Measurements from ENCODE around the gene TAB2. TPM values are rescaled to one million over a fixed set of nuclear protein-coding genes. Genes with fewer than 3 reads are reported as not detected.

TAB2 gene
- total RNA-seq, 2 donors from 2014 or later, result 25.7 to 26.2 TPM

- no peak for TF ChIP-seq POLR2A (IDR thresholded peaks at IDR 0.05)
- no peak for TF ChIP-seq CTCF (IDR thresholded peaks at IDR 0.05)
- 36 to 65% methylated on average over 1 of the region's 1 CpG for WGBS, 2 donors
- Histone ChIP-seq H3K36me3 (replicated peaks in 1 of 2; ENCODE audit: insufficient read depth in 1 of 2, low read depth in 2 of 2) (no peaks in the 10 kb centered on the region), H3K4me1 (peaks cover 29% of the 10 kb centered on the region), H3K9me3 (no peaks in the 10 kb centered on the region), H3K4me3 (no peak overlapping the region), H3K27me3 (no peaks in the 10 kb centered on the region), H3K27ac (no peak overlapping the region)
- ATAC-seq, result peak; percentile 69
- intact Hi-C loops (cut with DNase I), result no loop called here
- no peak for DNase-seq
Measured at GRCh38 chr6:149387779-149388512, 70.4 kb downstream of the TAB2 start.

- Histone ChIP-seq H3K36me3 (replicated peaks in 1 of 2; ENCODE audit: insufficient read depth in 1 of 2, low read depth in 2 of 2) (no peaks in the 10 kb centered on the region), H3K27ac (no peak overlapping the region), H3K4me3 (no peak overlapping the region), H3K4me1 (peaks cover 28% of the 10 kb centered on the region), H3K9me3 (no peaks in the 10 kb centered on the region), H3K27me3 (no peaks in the 10 kb centered on the region)
- TF ChIP-seq CTCF (IDR thresholded peaks at IDR 0.05), result no peak
- no peak for TF ChIP-seq POLR2A (IDR thresholded peaks at IDR 0.05)
- intact Hi-C loops (cut with DNase I), result no loop called here
- ATAC-seq, result no peak
- 96 to 98% methylated on average over 3 of the region's 3 CpGs for WGBS, 2 donors
- no peak for DNase-seq
Measured at GRCh38 chr6:149389509-149390297, 72.2 kb downstream of the TAB2 start.

DNA sequence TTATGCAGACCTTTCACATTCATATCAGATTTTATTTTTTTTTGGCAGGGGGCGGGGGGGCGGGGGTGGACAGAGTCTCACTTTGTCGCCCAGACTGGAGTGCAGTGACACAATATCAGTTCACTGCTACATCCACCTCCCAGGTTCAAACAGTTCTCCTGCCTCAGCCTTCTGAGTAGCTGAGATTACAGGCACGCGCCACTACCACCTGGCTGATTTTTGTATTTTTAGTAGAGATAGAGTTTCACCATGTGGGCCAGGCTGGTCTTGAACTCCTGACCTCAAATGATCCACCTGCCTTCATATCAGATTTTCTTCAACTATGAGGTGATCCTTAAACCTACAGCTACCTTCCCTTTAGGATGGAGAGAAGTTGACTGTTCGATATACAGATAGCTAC lies 74.6 kb downstream of the TAB2 start:
- TF ChIP-seq POLR2A (IDR thresholded peaks at IDR 0.05), result no peak
- no peak for TF ChIP-seq CTCF (IDR thresholded peaks at IDR 0.05)
- intact Hi-C loops (cut with DNase I), result no loop called here
- 73 to 76% methylated on average over 6 of the region's 6 CpGs for WGBS, 2 donors
- H3K4me3 ChIP-seq, result no peak overlapping the region
- H3K27ac ChIP-seq, result peak overlapping the region in 1 of 4 donors; percentile 3
- peaks cover 28% of the 10 kb centered on the region for H3K4me1 ChIP-seq
- H3K9me3 ChIP-seq, result no peaks in the 10 kb centered on the region
- no peaks in the 10 kb centered on the region for H3K36me3 ChIP-seq (replicated peaks in 1 of 2; ENCODE audit: insufficient read depth in 1 of 2, low read depth in 2 of 2)
- DNase-seq (no peak), ATAC-seq (no peak)
- no peaks in the 10 kb centered on the region for H3K27me3 ChIP-seq

DNA sequence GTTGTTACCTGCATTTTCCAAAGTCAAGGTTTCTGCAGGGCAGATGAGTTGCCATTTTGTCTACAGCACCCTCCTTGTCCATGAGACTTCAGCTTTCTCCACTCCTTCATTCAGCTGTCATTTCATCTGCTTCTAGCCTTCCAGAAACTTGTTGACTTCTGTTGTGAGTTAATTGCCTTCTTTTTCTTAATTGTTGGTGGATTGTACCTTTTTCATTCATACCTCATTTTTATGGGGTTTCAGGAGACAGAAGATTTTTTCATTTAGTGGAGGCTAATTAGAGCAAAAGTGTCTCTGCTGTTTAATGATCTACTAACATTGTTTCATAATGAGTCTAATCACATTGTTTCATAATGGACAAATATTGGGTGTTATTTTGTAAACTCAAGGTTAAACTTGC lies 75.0 kb downstream of the TAB2 start:
- Histone ChIP-seq H3K4me1 (peaks cover 27% of the 10 kb centered on the region), H3K27me3 (no peaks in the 10 kb centered on the region), H3K27ac (peak overlapping the region in 1 of 4 donors; percentile 3), H3K36me3 (replicated peaks in 1 of 2; ENCODE audit: insufficient read depth in 1 of 2, low read depth in 2 of 2) (no peaks in the 10 kb centered on the region), H3K9me3 (no peaks in the 10 kb centered on the region), H3K4me3 (no peak overlapping the region)
- no peak for DNase-seq
- intact Hi-C loops (cut with DNase I), result no loop called here
- no peak for ATAC-seq
- TF ChIP-seq CTCF (IDR thresholded peaks at IDR 0.05), result no peak
- TF ChIP-seq POLR2A (IDR thresholded peaks at IDR 0.05), result no peak

Measured in body of pancreas (tissue), 4 donors.